H9 (cell line): Measurements from ENCODE around the gene HEXA. TPM values are rescaled to one million over a fixed set of nuclear protein-coding genes. Genes with fewer than 3 reads are reported as not detected.

ENCODE experiments used
- DNase-seq: peaks from one replicate; pipeline ENCODE4 v3.0.0-alpha.2; 2017
- H2AFZ ChIP-seq: one replicate; pipeline ENCODE4 v1.6.1; 2013; ENCODE audit warnings: mild to moderate bottlenecking, low read length, control low read depth, moderate library complexity
- H2AK5ac ChIP-seq: 2 replicates; pipeline ENCODE4 v1.6.1; 2013; ENCODE audit warnings: low read length, control low read depth, mixed read lengths; ENCODE audit not compliant: insufficient read length
- H2BK120ac ChIP-seq: one replicate; pipeline ENCODE4 v1.6.1; 2013; ENCODE audit warnings: low read depth, mild to moderate bottlenecking, low read length, control low read depth, inconsistent platforms; ENCODE audit not compliant: poor library complexity, severe bottlenecking
- H2BK12ac ChIP-seq: 2 replicates; pipeline ENCODE4 v1.6.1; 2013; ENCODE audit warnings: low read length, control low read depth, mixed read lengths, low read depth; ENCODE audit not compliant: insufficient read length
- H2BK15ac ChIP-seq: 2 replicates; pipeline ENCODE4 v1.6.1; 2013; ENCODE audit warnings: low read depth, low read length, control low read depth
- H2BK20ac ChIP-seq: one replicate; pipeline ENCODE4 v1.6.1; 2013; ENCODE audit warnings: low read depth, mild to moderate bottlenecking, low read length, control low read depth, inconsistent platforms; ENCODE audit not compliant: poor library complexity, severe bottlenecking
- H2BK5ac ChIP-seq: 2 replicates; pipeline ENCODE4 v1.6.1; 2013; ENCODE audit warnings: low read length, control low read depth, mixed read lengths; ENCODE audit not compliant: insufficient read length
- H3K14ac ChIP-seq: 2 replicates; pipeline ENCODE4 v1.6.1; 2013; ENCODE audit warnings: low read length, control low read depth; ENCODE audit not compliant: insufficient read depth
- H3K18ac ChIP-seq: 2 replicates; pipeline ENCODE4 v1.6.1; 2013; ENCODE audit warnings: low read depth, mild to moderate bottlenecking, mixed read lengths, low read length, control low read depth; ENCODE audit not compliant: insufficient read length
- H3K23ac ChIP-seq: 2 replicates; pipeline ENCODE4 v1.6.1; 2013; ENCODE audit warnings: low read length, control low read depth, mixed read lengths, low read depth; ENCODE audit not compliant: insufficient read length
- H3K23me2 ChIP-seq: 2 replicates; pipeline ENCODE4 v1.6.1; 2013; ENCODE audit warnings: low read depth, mild to moderate bottlenecking, mixed read lengths, low read length, control low read depth; ENCODE audit not compliant: insufficient read length, poor library complexity, severe bottlenecking
- H3K27ac ChIP-seq: 2 replicates; pipeline ENCODE4 v1.5.1; 2013; ENCODE audit warnings: low read length, control low read depth, mixed read lengths, low read depth; ENCODE audit not compliant: insufficient read length
- H3K27me3 ChIP-seq: 2 replicates; pipeline ENCODE4 v1.6.1; 2013; ENCODE audit warnings: low read length, control low read depth, inconsistent platforms; ENCODE audit not compliant: insufficient read depth
- H3K4ac ChIP-seq: 2 replicates; pipeline ENCODE4 v1.6.1; 2013; ENCODE audit warnings: low read depth, mild to moderate bottlenecking, control low read depth, inconsistent platforms, low read length, moderate library complexity
- H3K4me1 ChIP-seq: 2 replicates; pipeline ENCODE4 v1.6.1; 2013; ENCODE audit warnings: low read length, control low read depth, inconsistent platforms; ENCODE audit not compliant: insufficient read depth
- H3K4me2 ChIP-seq: 2 replicates; pipeline ENCODE4 v1.6.1; 2013; ENCODE audit warnings: low read length, control low read depth, mixed read lengths; ENCODE audit not compliant: insufficient read length, insufficient read depth
- H3K56ac ChIP-seq: 2 replicates; pipeline ENCODE4 v1.6.1; 2013; ENCODE audit warnings: low read depth, mild to moderate bottlenecking, mixed read lengths, low read length, control low read depth; ENCODE audit not compliant: insufficient read length
- H3K79me1 ChIP-seq: 2 replicates; pipeline ENCODE4 v1.6.1; 2013; ENCODE audit warnings: low read depth, mild to moderate bottlenecking, moderate library complexity, low read length, control low read depth, inconsistent platforms; ENCODE audit not compliant: insufficient read depth, poor library complexity, severe bottlenecking
- H3K79me2 ChIP-seq: 2 replicates; pipeline ENCODE4 v1.6.1; 2013; ENCODE audit warnings: low read length, control low read depth, inconsistent platforms; ENCODE audit not compliant: insufficient read depth
- H3K9ac ChIP-seq: 2 replicates; pipeline ENCODE4 v1.6.1; 2013; ENCODE audit warnings: low read length, control low read depth, mixed read lengths; ENCODE audit not compliant: insufficient read length; ENCODE audit errors: extremely low read depth
- H3K9me3 ChIP-seq: one replicate; pipeline ENCODE4 v1.6.1; 2013; ENCODE audit warnings: low read depth, low read length, inconsistent platforms; ENCODE audit not compliant: control insufficient read depth
- H3T11ph ChIP-seq: one replicate; pipeline ENCODE4 v1.6.1; 2013; ENCODE audit warnings: mild to moderate bottlenecking, low read length, control low read depth, inconsistent platforms
- H4K20me1 ChIP-seq: one replicate; pipeline ENCODE4 v1.6.1; 2013; ENCODE audit not compliant: control insufficient read depth, insufficient read length, insufficient read depth
- H4K5ac ChIP-seq: 2 replicates; pipeline ENCODE4 v1.6.1; 2013; ENCODE audit warnings: low read depth, mild to moderate bottlenecking, mixed read lengths, low read length, control low read depth; ENCODE audit not compliant: insufficient read length
- H4K8ac ChIP-seq: replicated peaks from 2 replicates; pipeline ENCODE4 v1.6.1; 2013; ENCODE audit warnings: low read length, control low read depth, mixed read lengths, low read depth; ENCODE audit not compliant: insufficient read length
- H4K91ac ChIP-seq: 2 replicates; pipeline ENCODE4 v1.6.1; 2013; ENCODE audit warnings: low read depth, mild to moderate bottlenecking, moderate library complexity, mixed read lengths, low read length, control low read depth; ENCODE audit not compliant: insufficient read length
- H3K27ac Mint-ChIP-seq, 3 experiments: 2 replicates in 2 of 3; 3 replicates in 1 of 3; pipeline ENCODE4 v1.8.0; 2020 to 2021; ENCODE audit warnings: mixed read lengths in 3 of 3, mild to moderate bottlenecking in 1 of 3, moderate library complexity in 1 of 3
- H3K27me3 Mint-ChIP-seq: 2 replicates; pipeline ENCODE4 v1.8.0; 2021; ENCODE audit warnings: low read depth, mild to moderate bottlenecking, moderate library complexity, mixed read lengths
- H3K36me3 Mint-ChIP-seq, 3 experiments: 2 replicates in 2 of 3; 3 replicates in 1 of 3; pipeline ENCODE4 v1.8.0; 2020 to 2021; ENCODE audit warnings: low read depth in 3 of 3, mixed read lengths in 3 of 3; ENCODE audit not compliant: insufficient read depth in 1 of 3
- H3K4me1 Mint-ChIP-seq, 2 experiments: 2 replicates each; pipeline ENCODE4 v1.8.0; 2020; ENCODE audit warnings: mixed read lengths in 2 of 2
- H3K4me3 Mint-ChIP-seq, 2 experiments: 2 replicates in 1 of 2; 3 replicates in 1 of 2; pipeline ENCODE4 v1.8.0; 2020 to 2021; ENCODE audit warnings: mild to moderate bottlenecking in 2 of 2, mixed read lengths in 2 of 2, moderate library complexity in 1 of 2
- H3K9me3 Mint-ChIP-seq, 2 experiments: 2 replicates in 1 of 2; 3 replicates in 1 of 2; pipeline ENCODE4 v1.8.0; 2020; ENCODE audit warnings: mild to moderate bottlenecking in 2 of 2, mixed read lengths in 2 of 2, moderate library complexity in 1 of 2
- CTCF ChIP-seq: fragments of 200-600 bp; sonication (generic); conservative IDR thresholded peaks from 3 replicates; pipeline ENCODE4 v1.8.0; 2021; ENCODE audit warnings: antibody characterized with exemption, mild to moderate bottlenecking
- WGBS: extraction: QIAGEN DNeasy Blood & Tissue Kit; methylation state at CpG from one replicate; pipeline ENCODE4 v1.1.7; 2013; ENCODE audit warnings: missing lambda C conversion rate, low lambda C conversion rate, mixed read lengths; ENCODE audit not compliant: insufficient read length; ENCODE audit errors: extremely low coverage; 5-methylcytosine and 5-hydroxymethylcytosine counted together
- total RNA-seq: library from RNA; stranded (reverse); gene quantifications from 2 replicates; pipeline ENCODE4 v1.2.1, GENCODE V29; 2021

Gene HEXA
- total RNA-seq, 1 experiment from 2014 or later = 54.7 TPM

GRCh38 chr15:72323752-72324151, 52.1 kb downstream of the HEXA start:
- Histone ChIP-seq H2BK5ac (no peak overlapping the region), H3K9me3 (no peaks in the 10 kb centered on the region), H4K91ac (no peak overlapping the region), H2AFZ (no peak overlapping the region), H3K27ac (no peak overlapping the region), H3K4ac (no peak overlapping the region), H3K56ac (no peak overlapping the region), H2BK20ac (no peak overlapping the region), H3K14ac (no peak overlapping the region), H4K5ac (no peak overlapping the region), H3K79me1 (no peaks in the 10 kb centered on the region), H2BK15ac (no peak overlapping the region), H3K79me2 (no peaks in the 10 kb centered on the region), H4K20me1 (no peaks in the 10 kb centered on the region), H3T11ph (no peak overlapping the region), H2AK5ac (no peak overlapping the region), H3K4me1 (no peaks in the 10 kb centered on the region), H3K4me2 (no peak overlapping the region), H3K18ac (no peak overlapping the region), H2BK12ac (no peak overlapping the region), H2BK120ac (no peak overlapping the region), H3K23ac (no peak overlapping the region), H4K8ac (no peak overlapping the region), H3K23me2 (peaks cover 6% of the 10 kb centered on the region), H3K27me3 (no peaks in the 10 kb centered on the region; the same call in 1 of the 2 replicates), H3K9ac (no peak overlapping the region)
- no peak overlapping the region for H3K27ac Mint-ChIP-seq
- no peak overlapping the region for H3K4me3 Mint-ChIP-seq
- WGBS = no CpG with 5 or more reads among the region's 1 CpG
- H3K9me3 Mint-ChIP-seq = peaks cover 5 to 7% of the 10 kb centered on the region in 2 experiments; a peak in 3 of 5 replicates
- H3K27me3 Mint-ChIP-seq = peaks cover 20% of the 10 kb centered on the region
- H3K4me1 Mint-ChIP-seq = peaks cover 11 to 14% of the 10 kb centered on the region in 2 experiments
- peaks cover 0 to 3% (median 0%) of the 10 kb centered on the region in 3 experiments; a peak in 2 of 7 replicates for H3K36me3 Mint-ChIP-seq
- no peak for DNase-seq
- no peak for TF ChIP-seq CTCF
